NCI-H2227 (cell line): ENCODE results near the gene AGBL1.

Experiments
- DNase-seq: peaks from one replicate; lab custom pipeline; 2025; ENCODE audit not compliant: unreplicated experiment; lab: John Stamatoyannopoulos, UW

Gene AGBL1

GRCh38 chr15:86689006-86689405 is 609.3 kb downstream of the AGBL1 start:
- no peak for DNase-seq

- DNase-seq: no peak
These were observed 610.9 kb downstream of the AGBL1 start for GRCh38 chr15:86690566-86690965.

- no peak for DNase-seq
These were observed 611.5 kb downstream of the AGBL1 start for GRCh38 chr15:86691091-86691663.

GRCh38 chr15:86700864-86701610 is 621.4 kb downstream of the AGBL1 start:
- DNase-seq: no peak

- no peak for DNase-seq
These were observed 621.9 kb downstream of the AGBL1 start for GRCh38 chr15:86701611-86701963.

GRCh38 chr15:86706813-86707212 is 627.1 kb downstream of the AGBL1 start:
- DNase-seq: no peak

- no peak for DNase-seq
These were observed 631.8 kb downstream of the AGBL1 start for GRCh38 chr15:86711476-86711875.

GRCh38 chr15:86714241-86714640 is 634.6 kb downstream of the AGBL1 start:
- no peak for DNase-seq

- DNase-seq: no peak
These were observed 646.0 kb downstream of the AGBL1 start for GRCh38 chr15:86725628-86726027.

- no peak for DNase-seq
These were observed 655.8 kb downstream of the AGBL1 start for GRCh38 chr15:86735247-86736040.

- DNase-seq: no peak
These were observed 662.2 kb downstream of the AGBL1 start for GRCh38 chr15:86741917-86742316.

GRCh38 chr15:86743283-86743903 is 663.7 kb downstream of the AGBL1 start:
- no peak for DNase-seq

- no peak for DNase-seq
These were observed 664.6 kb downstream of the AGBL1 start for GRCh38 chr15:86744198-86744780.

GRCh38 chr15:86751116-86751515 is 671.4 kb downstream of the AGBL1 start:
- no peak for DNase-seq

GRCh38 chr15:86754846-86755245 is 675.2 kb downstream of the AGBL1 start:
- no peak for DNase-seq

GRCh38 chr15:86756688-86757087 is 677.0 kb downstream of the AGBL1 start:
- no peak for DNase-seq

GRCh38 chr15:86759800-86760523 is 680.3 kb downstream of the AGBL1 start:
- DNase-seq: no peak

GRCh38 chr15:86762874-86763273 is 683.2 kb downstream of the AGBL1 start:
- DNase-seq: no peak

- DNase-seq: no peak
These were observed 684.4 kb downstream of the AGBL1 start for GRCh38 chr15:86764021-86764420.

- no peak for DNase-seq
These were observed 685.6 kb downstream of the AGBL1 start for GRCh38 chr15:86765281-86765680.
